B cell (primary cell): ENCODE results near the gene UGT2A2. TPM values are rescaled to one million over a fixed set of nuclear protein-coding genes. Genes with fewer than 3 reads are reported as not detected.

Experiments
- ATAC-seq: fragments of 200-7000 bp; cut with Tn5 transposase; one replicate; pipeline ENCODE4 v1.10.0; 2021; ENCODE audit warnings: low read depth, mild to moderate bottlenecking, moderate number of reproducible peaks, moderate library complexity
- CTCF ChIA-PET: fragments of 350-600 bp; sonication (Branson Sonifier 250); formaldehyde crosslinking; loops from one replicate; lab custom pipeline; 2021; ENCODE audit warnings: antibody characterized with exemption, inconsistent platforms; lab: Charles Lee
- POLR2A ChIA-PET: fragments of 350-600 bp; sonication (Branson Sonifier 250); formaldehyde crosslinking; loops from one replicate; lab custom pipeline; 2021; ENCODE audit warnings: antibody characterized with exemption; lab: Charles Lee
- DNase-seq: peaks from one replicate; pipeline ENCODE4 v3.0.0; 2013
- H2AFZ ChIP-seq: 2 replicates; pipeline ENCODE4 v1.6.1; 2012; ENCODE audit warnings: mild to moderate bottlenecking, low read depth, low read length; ENCODE audit not compliant: insufficient read depth, poor library complexity, severe bottlenecking
- H3K27ac ChIP-seq, 2 donors: 1 replicate in 1 of 2; 2 replicates in 1 of 2; pipeline ENCODE4 v1.5.1; 2012 to 2013; ENCODE audit warnings: low read length in 2 of 2, mild to moderate bottlenecking in 2 of 2, moderate library complexity in 1 of 2
- H3K27me3 ChIP-seq, 4 experiments: fragments of 200-600 bp in 1 of 4; sonication (generic) in 1 of 4; replicated peaks in 1 of 4; 1 replicate in 2 of 4; 2 replicates in 2 of 4; pipeline versions ENCODE4 v1.6.1 to v1.7.0; 2013 to 2016; ENCODE audit warnings: low read length in 3 of 4, mild to moderate bottlenecking in 2 of 4, mixed read lengths in 1 of 4, moderate library complexity in 1 of 4; ENCODE audit not compliant: insufficient read depth in 4 of 4, control insufficient read depth in 3 of 4; ENCODE audit errors: control extremely low read depth in 1 of 4
- H3K36me3 ChIP-seq, 2 experiments: replicated peaks in 1 of 2; 1 replicate in 1 of 2; 2 replicates in 1 of 2; pipeline versions ENCODE4 v1.6.1 to v1.7.1; 2013; ENCODE audit warnings: low read length in 1 of 2; ENCODE audit not compliant: insufficient read depth in 2 of 2, control insufficient read depth in 1 of 2; ENCODE audit errors: control extremely low read depth in 1 of 2, extremely low read depth in 1 of 2
- H3K4me1 ChIP-seq, 2 donors: fragments of 200-600 bp in 1 of 2; sonication (generic) in 1 of 2; 1 replicate in 1 of 2; 2 replicates in 1 of 2; pipeline versions ENCODE4 v1.5.1 to v1.6.1; 2013 to 2017; ENCODE audit warnings: low read length in 2 of 2; ENCODE audit not compliant: control insufficient read depth in 2 of 2, insufficient read depth in 2 of 2
- H3K4me2 ChIP-seq: replicated peaks from 2 replicates; pipeline ENCODE3; 2012; ENCODE audit warnings: mild to moderate bottlenecking, low read depth, low read length; ENCODE audit not compliant: poor library complexity, severe bottlenecking
- H3K4me3 ChIP-seq, 5 experiments: fragments of 200-600 bp in 1 of 5; sonication (generic) in 1 of 5; 1 replicate in 3 of 5; 2 replicates in 2 of 5; pipeline versions ENCODE4 v1.5.1 to v1.7.0; 2011 to 2016; ENCODE audit warnings: low read length in 4 of 5, mild to moderate bottlenecking in 4 of 5, low read depth in 2 of 5, control low read depth in 1 of 5, moderate library complexity in 1 of 5; ENCODE audit not compliant: insufficient read depth in 1 of 5; ENCODE audit errors: control extremely low read depth in 1 of 5, extremely low read depth in 1 of 5
- H3K79me2 ChIP-seq: fragments of 200-600 bp; sonication (generic); one replicate; pipeline ENCODE4 v1.6.0; 2016; ENCODE audit warnings: low read length; ENCODE audit not compliant: control insufficient read depth, insufficient read depth
- H3K9ac ChIP-seq: fragments of 200-600 bp; sonication (generic); 2 replicates; pipeline ENCODE4 v1.6.1; 2017; ENCODE audit warnings: mild to moderate bottlenecking, low read length, moderate library complexity
- H3K9me3 ChIP-seq, 3 donors: one replicate each; pipeline versions ENCODE4 v1.6.1 to v1.7.1; 2013; ENCODE audit warnings: low read length in 2 of 3; ENCODE audit not compliant: control insufficient read depth in 2 of 3, insufficient read depth in 1 of 3; ENCODE audit errors: control extremely low read depth in 1 of 3
- H4K20me1 ChIP-seq: 2 replicates; pipeline ENCODE4 v1.6.0; 2012; ENCODE audit warnings: mild to moderate bottlenecking, low read length; ENCODE audit not compliant: insufficient read depth, control insufficient read depth, poor library complexity, severe bottlenecking
- H3K27ac Mint-ChIP-seq: one replicate; pipeline ENCODE4 v1.8.0; 2021; ENCODE audit warnings: mixed read lengths
- H3K27me3 Mint-ChIP-seq: one replicate; pipeline ENCODE4 v1.8.0; 2021; ENCODE audit warnings: mixed read lengths
- H3K4me1 Mint-ChIP-seq: one replicate; pipeline ENCODE4 v1.8.0; 2021; ENCODE audit warnings: mixed read lengths
- H3K4me3 Mint-ChIP-seq: one replicate; pipeline ENCODE4 v1.8.0; 2021; ENCODE audit warnings: mixed read lengths
- H3K9me3 Mint-ChIP-seq: one replicate; pipeline ENCODE4 v1.8.0; 2022; ENCODE audit warnings: mixed read lengths; ENCODE audit not compliant: insufficient read depth
- EZH2 ChIP-seq: IDR thresholded peaks from 2 replicates; pipeline ENCODE4 v1.6.1; 2012; ENCODE audit warnings: borderline replicate concordance, low read depth, mild to moderate bottlenecking, moderate library complexity, low read length; ENCODE audit not compliant: insufficient read depth, poor library complexity, severe bottlenecking
- WGBS: methylation state at CpG from one replicate; pipeline ENCODE4 v1.1.5; 2013; ENCODE audit warnings: missing lambda C conversion rate; ENCODE audit not compliant: insufficient coverage; 5-methylcytosine and 5-hydroxymethylcytosine counted together
- intact Hi-C: fragments of 100-400 bp; cut with micrococcal nuclease; formaldehyde crosslinking; loops from one replicate; pipeline ENCODE4 v1.10.0; 2022
- polyA plus RNA-seq: library from polyadenylated mRNA; depleted of rRNA; stranded (reverse); fragments of >200 nt; gene quantifications from 2 replicates; pipeline ENCODE4 v1.2.3, GENCODE V29; 2012
- total RNA-seq, 2 donors: library from RNA; stranded (reverse); fragments of 120-200 nt in 1 of 2; gene quantifications; 1 replicate in 1 of 2; 2 replicates in 1 of 2; pipeline versions ENCODE4 v1.2.3 to v1.2.4, GENCODE V29; 2013 to 2022
- TF ChIP-seq, protein P1 (sequence below): fragments of 200-600 bp; IDR thresholded peaks from one replicate; pipeline ENCODE4 v1.8.0; 2022; ENCODE audit warnings: antibody characterized with exemption, mild to moderate bottlenecking

The UGT2A2 gene
- total and polyA plus RNA-seq, 2 donors (not counting 1 experiment from before 2014, with no cell fraction given): not detected

DNA sequence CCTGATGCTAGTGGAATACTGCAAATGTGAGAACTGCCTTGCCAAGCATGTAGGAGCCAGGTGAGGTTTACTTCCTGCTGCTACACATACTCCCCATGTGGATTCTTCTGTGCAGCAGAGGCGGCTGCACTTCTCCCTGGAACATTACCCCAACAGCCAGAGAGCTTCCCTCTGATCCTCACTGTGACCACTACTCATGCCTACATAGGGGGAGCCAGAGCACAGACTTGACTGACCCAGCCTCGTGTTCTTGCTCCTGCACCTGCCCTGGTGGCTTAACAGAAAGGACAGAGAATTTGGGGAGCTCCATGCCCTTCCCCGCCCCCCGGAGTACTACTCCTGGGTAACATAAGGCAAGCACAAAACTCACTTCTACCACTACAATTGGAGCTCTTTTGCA lies 38.4 kb downstream of the UGT2A2 start:
- DNase-seq: no peak
- H3K4me3 ChIP-seq: no peak overlapping the region
- H3K4me2 ChIP-seq: no peak overlapping the region
- no peak overlapping the region for H3K4me3 Mint-ChIP-seq
- ChIA-PET CTCF (no interaction called here), POLR2A (no interaction called here)
- H4K20me1 ChIP-seq: no peaks in the 10 kb centered on the region
- TF ChIP-seq, protein P1, sequence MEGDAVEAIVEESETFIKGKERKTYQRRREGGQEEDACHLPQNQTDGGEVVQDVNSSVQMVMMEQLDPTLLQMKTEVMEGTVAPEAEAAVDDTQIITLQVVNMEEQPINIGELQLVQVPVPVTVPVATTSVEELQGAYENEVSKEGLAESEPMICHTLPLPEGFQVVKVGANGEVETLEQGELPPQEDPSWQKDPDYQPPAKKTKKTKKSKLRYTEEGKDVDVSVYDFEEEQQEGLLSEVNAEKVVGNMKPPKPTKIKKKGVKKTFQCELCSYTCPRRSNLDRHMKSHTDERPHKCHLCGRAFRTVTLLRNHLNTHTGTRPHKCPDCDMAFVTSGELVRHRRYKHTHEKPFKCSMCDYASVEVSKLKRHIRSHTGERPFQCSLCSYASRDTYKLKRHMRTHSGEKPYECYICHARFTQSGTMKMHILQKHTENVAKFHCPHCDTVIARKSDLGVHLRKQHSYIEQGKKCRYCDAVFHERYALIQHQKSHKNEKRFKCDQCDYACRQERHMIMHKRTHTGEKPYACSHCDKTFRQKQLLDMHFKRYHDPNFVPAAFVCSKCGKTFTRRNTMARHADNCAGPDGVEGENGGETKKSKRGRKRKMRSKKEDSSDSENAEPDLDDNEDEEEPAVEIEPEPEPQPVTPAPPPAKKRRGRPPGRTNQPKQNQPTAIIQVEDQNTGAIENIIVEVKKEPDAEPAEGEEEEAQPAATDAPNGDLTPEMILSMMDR: no peak
- no peaks in the 10 kb centered on the region for H3K36me3 ChIP-seq
- H3K27ac ChIP-seq: no peak overlapping the region
- 53% methylated on average over 3 of the region's 4 CpGs for WGBS
- intact Hi-C loops: no loop called here
- H3K9ac ChIP-seq: no peak overlapping the region
- H3K27me3 Mint-ChIP-seq: no peaks in the 10 kb centered on the region
- H3K9me3 Mint-ChIP-seq: no peaks in the 10 kb centered on the region
- no peak for ATAC-seq
- H2AFZ ChIP-seq: no peak overlapping the region
- no peak overlapping the region for H3K27ac Mint-ChIP-seq
- H3K79me2 ChIP-seq: no peaks in the 10 kb centered on the region
- no peaks in the 10 kb centered on the region for H3K9me3 ChIP-seq
- H3K4me1 Mint-ChIP-seq: no peaks in the 10 kb centered on the region
- no peaks in the 10 kb centered on the region for H3K4me1 ChIP-seq
- H3K27me3 ChIP-seq: no peaks in the 10 kb centered on the region

- Histone ChIP-seq H3K27ac (no peak overlapping the region), H3K4me2 (no peak overlapping the region), H2AFZ (no peak overlapping the region), H3K9ac (no peak overlapping the region), H3K27me3 (no peaks in the 10 kb centered on the region), H3K36me3 (no peaks in the 10 kb centered on the region), H3K4me3 (no peak overlapping the region), H3K9me3 (no peaks in the 10 kb centered on the region), H4K20me1 (no peaks in the 10 kb centered on the region), H3K4me1 (no peaks in the 10 kb centered on the region), H3K79me2 (no peaks in the 10 kb centered on the region)
- POLR2A ChIA-PET: no interaction called here
- DNase-seq (no peak), ATAC-seq (no peak)
- TF ChIP-seq, protein P1: no peak
- TF ChIP-seq EZH2: no peak
- intact Hi-C loops: no loop called here
- WGBS: 44% methylated on average over 1 of the region's 2 CpGs
- Mint-ChIP-seq H3K9me3 (no peaks in the 10 kb centered on the region), H3K4me1 (no peaks in the 10 kb centered on the region), H3K27me3 (no peaks in the 10 kb centered on the region), H3K4me3 (no peak overlapping the region), H3K27ac (no peak overlapping the region)
- CTCF ChIA-PET: no interaction called here
Observed at GRCh38 chr4:69600013-69600412, 39.4 kb downstream of the UGT2A2 start.
